Measurements from ENCODE around the gene CSDE1.

DNA sequence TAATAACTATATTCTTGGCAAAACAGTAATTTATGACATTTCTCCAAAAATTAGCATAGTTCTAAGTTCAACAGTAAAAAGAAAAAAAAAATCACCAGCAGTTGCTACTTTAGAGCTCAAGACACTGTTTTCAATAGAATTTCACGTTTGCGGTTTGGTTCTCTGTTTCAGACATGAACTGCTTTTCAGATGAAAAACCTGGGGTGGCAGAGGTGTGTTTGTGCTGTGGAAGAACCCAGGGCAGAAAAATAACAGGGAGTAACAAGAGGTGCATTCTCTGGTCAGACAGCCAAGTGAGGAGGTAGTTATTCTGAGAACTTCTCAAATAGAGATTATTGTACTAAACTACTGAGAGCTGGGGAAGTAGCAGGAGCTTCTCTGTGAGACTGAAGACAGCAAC lies 50.2 kb downstream of the CSDE1 start:
- TF ChIP-seq, protein P1, sequence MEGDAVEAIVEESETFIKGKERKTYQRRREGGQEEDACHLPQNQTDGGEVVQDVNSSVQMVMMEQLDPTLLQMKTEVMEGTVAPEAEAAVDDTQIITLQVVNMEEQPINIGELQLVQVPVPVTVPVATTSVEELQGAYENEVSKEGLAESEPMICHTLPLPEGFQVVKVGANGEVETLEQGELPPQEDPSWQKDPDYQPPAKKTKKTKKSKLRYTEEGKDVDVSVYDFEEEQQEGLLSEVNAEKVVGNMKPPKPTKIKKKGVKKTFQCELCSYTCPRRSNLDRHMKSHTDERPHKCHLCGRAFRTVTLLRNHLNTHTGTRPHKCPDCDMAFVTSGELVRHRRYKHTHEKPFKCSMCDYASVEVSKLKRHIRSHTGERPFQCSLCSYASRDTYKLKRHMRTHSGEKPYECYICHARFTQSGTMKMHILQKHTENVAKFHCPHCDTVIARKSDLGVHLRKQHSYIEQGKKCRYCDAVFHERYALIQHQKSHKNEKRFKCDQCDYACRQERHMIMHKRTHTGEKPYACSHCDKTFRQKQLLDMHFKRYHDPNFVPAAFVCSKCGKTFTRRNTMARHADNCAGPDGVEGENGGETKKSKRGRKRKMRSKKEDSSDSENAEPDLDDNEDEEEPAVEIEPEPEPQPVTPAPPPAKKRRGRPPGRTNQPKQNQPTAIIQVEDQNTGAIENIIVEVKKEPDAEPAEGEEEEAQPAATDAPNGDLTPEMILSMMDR (IDR thresholded peaks at IDR 0.05), result no peak
- TF ChIP-seq RFX5 (IDR thresholded peaks at IDR 0.05; ENCODE audit: low read length), result no peak
- TF ChIP-seq, protein P2, sequence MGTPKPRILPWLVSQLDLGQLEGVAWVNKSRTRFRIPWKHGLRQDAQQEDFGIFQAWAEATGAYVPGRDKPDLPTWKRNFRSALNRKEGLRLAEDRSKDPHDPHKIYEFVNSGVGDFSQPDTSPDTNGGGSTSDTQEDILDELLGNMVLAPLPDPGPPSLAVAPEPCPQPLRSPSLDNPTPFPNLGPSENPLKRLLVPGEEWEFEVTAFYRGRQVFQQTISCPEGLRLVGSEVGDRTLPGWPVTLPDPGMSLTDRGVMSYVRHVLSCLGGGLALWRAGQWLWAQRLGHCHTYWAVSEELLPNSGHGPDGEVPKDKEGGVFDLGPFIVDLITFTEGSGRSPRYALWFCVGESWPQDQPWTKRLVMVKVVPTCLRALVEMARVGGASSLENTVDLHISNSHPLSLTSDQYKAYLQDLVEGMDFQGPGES (IDR thresholded peaks at IDR 0.05; ENCODE audit: low read depth, low read length), result no peak
- no peak for TF ChIP-seq TCF12 (IDR thresholded peaks at IDR 0.05)
- TF ChIP-seq TAF1 (IDR thresholded peaks at IDR 0.05; ENCODE audit: borderline replicate concordance, low read depth, low read length), result no peak
- TF ChIP-seq EP300 (IDR thresholded peaks at IDR 0.05; ENCODE audit: borderline replicate concordance in 1 of 2, low read depth in 1 of 2, low read length in 1 of 2), result no peak
- TF ChIP-seq MXI1 (IDR thresholded peaks at IDR 0.05; ENCODE audit: low read depth, low read length), result no peak
- TF ChIP-seq POLR2AphosphoS5 (IDR thresholded peaks at IDR 0.05; ENCODE audit: low read depth, low read length), result no peak
- no peak for TF ChIP-seq GABPA (IDR thresholded peaks at IDR 0.05; ENCODE audit: low read depth)
- no peak for TF ChIP-seq SIN3A (IDR thresholded peaks at IDR 0.05; ENCODE audit: borderline replicate concordance, low read depth, low read length)
- no peak for TF ChIP-seq EZH2phosphoT487 (IDR thresholded peaks at IDR 0.05; ENCODE audit: borderline replicate concordance, low read depth)
- TF ChIP-seq FOSL2 (IDR thresholded peaks at IDR 0.05; ENCODE audit: borderline replicate concordance, low read depth), result no peak

All from SK-N-SH (cell line).